Esophagus mucosa (tissue), 1 donor: ENCODE data around the gene HYAL3. TPM values are rescaled to one million over a fixed set of nuclear protein-coding genes. Genes with fewer than 3 reads are reported as not detected.

Experiments
- ATAC-seq: fragments of 200-7000 bp; cut with Tn5 transposase; one replicate; pipeline ENCODE4 v1.9.1; 2020
- total RNA-seq: library from RNA; stranded (reverse); gene quantifications from one replicate; pipeline ENCODE4 v1.2.4, GENCODE V29; 2023
- donor health status: DM: yes; HTN: yes; CAD: no.

HYAL3 gene
- total RNA-seq, result 4.8 TPM

- peak; percentile 91 for ATAC-seq
Observed at GRCh38 chr3:50298836-50299637, at the start of gene HYAL3, which contains the start of gene NAA80. Gene HYAL3 (minus strand): TSS chr3:50299405. CDS start chr3:50295602, 3,803 bp downstream. Gene NAA80 (minus strand): TSS chr3:50299405. CDS start chr3:50297463, 1,942 bp downstream.

GRCh38 chr3:50347187-50347813 is 48.1 kb upstream of the HYAL3 start:
- ATAC-seq, result no peak

- peak; percentile 46 for ATAC-seq
Observed at GRCh38 chr3:50345586-50346234, 46.5 kb upstream of the HYAL3 start, which contains the start of gene ZMYND10. Gene ZMYND10 (minus strand): TSS chr3:50345732. CDS start chr3:50345579, 153 bp downstream.

GRCh38 chr3:50345008-50345407 is 45.8 kb upstream of the HYAL3 start:
- no peak for ATAC-seq

- no peak for ATAC-seq
Observed at GRCh38 chr3:50342813-50343633, 43.8 kb upstream of the HYAL3 start.

- no peak for ATAC-seq
Observed at GRCh38 chr3:50341996-50342650, 42.9 kb upstream of the HYAL3 start.

- ATAC-seq, result no peak
Observed at GRCh38 chr3:50341537-50341936, 42.3 kb upstream of the HYAL3 start.

GRCh38 chr3:50340448-50341329 is 41.5 kb upstream of the HYAL3 start, which contains the start of gene RASSF1:
Gene RASSF1 (minus strand): TSS chr3:50340836. CDS start chr3:50340805, 31 bp downstream.
- ATAC-seq, result peak; percentile 47

- no peak for ATAC-seq
Observed at GRCh38 chr3:50340147-50340447, 40.9 kb upstream of the HYAL3 start.

- ATAC-seq, result no peak
Observed at GRCh38 chr3:50339485-50340146, 40.4 kb upstream of the HYAL3 start.

GRCh38 chr3:50338965-50339364 is 39.8 kb upstream of the HYAL3 start:
- no peak for ATAC-seq

GRCh38 chr3:50337175-50337861 is 38.1 kb upstream of the HYAL3 start:
- ATAC-seq, result peak; percentile 86

GRCh38 chr3:50336452-50337174 is 37.4 kb upstream of the HYAL3 start:
- ATAC-seq, result peak; percentile 31

- no peak for ATAC-seq
Observed at GRCh38 chr3:50334339-50335075, 35.3 kb upstream of the HYAL3 start.

GRCh38 chr3:50333744-50334328 is 34.6 kb upstream of the HYAL3 start:
- no peak for ATAC-seq

GRCh38 chr3:50331364-50331907 is 32.2 kb upstream of the HYAL3 start:
- ATAC-seq, result no peak

GRCh38 chr3:50330330-50330729 is 31.1 kb upstream of the HYAL3 start:
- ATAC-seq, result no peak
